Ramos (cell line): Measurements from ENCODE around the gene SIRT4.

ENCODE experiments used
- in situ Hi-C: fragments of 300-500 bp; cut with MboI; formaldehyde crosslinking; loops from one replicate; pipeline ENCODE4 v1.14.3; 2022; ENCODE audit warnings: low sequenced_read_pairs; ENCODE audit not compliant: unreplicated experiment

SIRT4 gene

DNA sequence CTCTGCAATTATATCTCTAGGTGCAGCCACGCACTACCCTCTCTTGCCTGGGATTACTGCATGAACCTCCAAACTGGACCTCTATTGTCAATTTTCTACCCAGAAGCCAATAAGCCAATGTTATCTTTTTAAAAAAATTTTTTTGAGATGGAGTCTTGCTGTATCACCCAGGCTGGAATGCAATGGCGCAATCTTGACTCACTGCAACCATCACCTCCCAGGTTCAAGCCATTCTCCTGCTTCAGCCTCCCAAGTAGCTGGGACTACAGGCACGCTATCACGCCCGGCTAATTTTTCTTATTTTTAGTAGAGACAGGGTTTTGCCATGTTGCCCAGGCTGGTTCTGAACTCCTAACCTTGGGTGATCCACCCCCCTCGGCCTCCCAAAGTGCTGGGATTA lies 25.4 kb upstream of the SIRT4 start:
- in situ Hi-C loops = no loop called here

DNA sequence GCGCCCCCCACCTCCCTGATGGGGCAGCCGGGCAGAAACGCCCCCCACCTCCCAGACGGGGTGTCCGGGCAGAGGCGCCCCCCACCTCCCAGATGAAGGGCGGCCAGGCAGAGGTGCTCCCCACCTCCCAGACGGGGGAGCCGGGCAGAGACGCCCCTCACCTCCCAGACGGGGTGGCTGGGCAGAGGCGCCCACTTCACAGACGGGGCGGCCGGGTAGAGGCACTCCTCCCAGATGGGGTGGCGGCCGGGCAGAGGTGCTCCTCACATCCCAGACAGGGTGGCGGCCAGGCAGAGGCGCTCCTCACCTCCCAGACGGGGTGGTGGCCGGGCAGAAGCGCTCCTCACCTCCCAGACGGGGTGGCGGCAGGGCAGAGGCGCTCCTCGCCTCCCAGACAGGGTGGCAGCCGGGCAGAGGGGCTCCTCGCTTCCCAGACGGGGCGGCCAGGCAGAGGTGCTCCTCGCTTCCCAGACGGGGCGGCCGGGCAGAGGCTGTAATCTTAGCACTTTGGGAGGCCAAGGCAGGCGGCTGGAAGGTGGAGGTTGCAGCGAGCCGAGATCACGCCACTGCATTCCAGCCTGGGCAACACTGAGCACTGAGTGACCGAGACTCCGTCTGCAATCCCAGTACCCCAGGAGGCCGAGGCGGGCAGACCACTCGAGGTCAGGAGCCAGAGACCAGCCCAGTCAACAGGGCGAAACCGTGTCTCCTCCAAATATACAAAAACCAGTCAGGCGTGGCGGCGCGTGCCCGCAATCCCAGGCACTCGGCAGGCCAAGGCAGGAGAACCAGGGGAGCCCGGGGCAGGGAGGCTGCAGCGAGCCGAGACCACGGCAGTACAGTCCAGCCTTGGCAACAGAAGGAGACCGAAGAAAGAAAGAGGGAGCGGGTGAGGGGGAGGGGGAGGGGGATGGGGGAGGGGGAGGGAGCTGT lies 23.7 kb upstream of the SIRT4 start:
- in situ Hi-C loops = no loop called here

DNA sequence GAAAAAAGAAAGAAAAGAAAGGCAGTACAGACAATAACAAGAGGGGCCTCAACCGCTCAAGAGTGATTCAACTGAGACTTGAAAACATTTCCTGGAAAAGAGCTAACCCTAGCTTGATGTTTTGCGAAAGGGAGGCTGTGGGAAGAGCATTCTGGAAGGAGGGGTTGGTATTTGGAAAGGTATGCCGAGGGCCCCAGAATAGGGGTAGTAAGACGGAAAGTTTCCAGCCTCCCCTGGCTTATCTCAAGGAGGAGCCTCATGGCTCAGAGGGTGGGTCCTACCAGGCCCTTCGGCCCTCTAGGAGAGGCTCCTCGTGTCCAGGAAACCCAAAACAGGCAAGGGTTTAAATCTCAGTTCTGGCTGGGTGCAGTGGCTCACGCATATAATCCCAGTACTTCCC lies 18.8 kb upstream of the SIRT4 start:
- in situ Hi-C loops = no loop called here

DNA sequence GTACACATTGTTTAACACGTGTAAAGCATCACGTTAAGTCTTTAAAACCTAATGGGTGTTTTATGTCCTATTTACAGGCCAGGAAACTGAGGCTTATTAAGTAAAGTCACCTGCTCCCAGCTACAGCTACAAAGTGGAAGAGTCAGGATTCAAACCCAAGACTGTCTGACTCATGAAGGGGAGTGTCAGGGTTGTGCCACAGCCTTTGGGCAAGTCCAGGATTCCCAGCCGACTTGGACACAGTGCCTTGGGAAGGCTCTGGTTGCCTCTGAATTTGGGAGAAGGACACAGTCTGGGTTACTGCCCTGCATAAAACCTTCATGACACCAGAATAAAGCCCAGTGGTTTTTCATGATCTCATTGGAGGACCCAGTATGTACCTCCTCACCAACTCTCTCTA lies 17.7 kb upstream of the SIRT4 start:
- in situ Hi-C loops = no loop called here

DNA sequence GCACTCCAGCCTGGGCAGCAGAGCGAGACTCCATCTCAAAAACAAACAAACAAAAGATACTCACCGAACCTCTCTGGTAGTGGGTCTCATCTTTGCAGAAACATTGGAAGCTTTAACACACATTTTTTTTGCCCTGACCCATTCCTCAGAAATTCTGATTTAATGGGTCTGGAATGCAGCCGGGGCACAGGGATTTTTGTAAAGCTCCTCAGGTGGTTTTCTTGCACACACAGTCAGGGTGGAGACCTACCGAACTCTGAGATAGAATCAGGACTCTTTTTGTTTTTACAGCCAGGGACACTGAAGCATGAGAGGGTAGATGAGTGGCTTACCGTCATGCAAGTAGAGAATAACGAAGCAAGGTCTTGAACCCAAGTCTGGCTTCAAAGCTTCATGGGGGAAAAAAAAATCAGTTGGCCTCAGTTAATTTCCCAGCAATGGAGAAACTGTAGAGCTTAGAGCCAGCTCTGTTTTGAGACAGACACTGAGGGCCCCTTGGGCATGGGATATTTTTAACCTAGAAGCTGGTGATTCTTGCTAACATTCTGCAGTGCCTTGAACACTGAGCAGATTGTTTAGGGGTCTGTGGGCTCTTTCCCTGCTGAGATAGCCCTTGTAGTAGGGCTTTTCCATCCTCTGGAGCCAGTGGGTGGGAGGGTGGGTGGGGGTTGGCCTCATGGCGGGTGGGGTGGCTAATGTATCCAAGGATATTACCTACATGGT lies 15.2 kb upstream of the SIRT4 start:
- in situ Hi-C loops = no loop called here

DNA sequence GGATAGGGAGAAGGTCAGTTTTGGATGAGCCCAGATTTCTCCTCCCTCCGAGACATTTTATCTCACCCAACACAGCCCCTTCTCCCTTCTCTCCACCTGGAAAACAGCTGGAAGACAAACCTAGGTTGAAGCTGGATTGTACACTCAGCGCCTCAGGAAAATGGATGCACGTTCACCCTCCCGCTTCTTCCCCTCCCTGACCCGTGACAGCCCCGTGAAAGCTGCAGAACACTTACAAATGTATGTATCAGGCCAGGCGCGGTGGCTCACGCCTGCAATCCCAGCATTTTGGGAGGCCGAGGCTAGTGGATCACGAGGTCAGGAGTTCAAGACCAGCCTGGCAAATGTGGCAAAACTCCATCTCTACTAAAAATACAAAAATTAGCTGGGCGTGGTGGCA lies 14.6 kb upstream of the SIRT4 start:
- in situ Hi-C loops = no loop called here

DNA sequence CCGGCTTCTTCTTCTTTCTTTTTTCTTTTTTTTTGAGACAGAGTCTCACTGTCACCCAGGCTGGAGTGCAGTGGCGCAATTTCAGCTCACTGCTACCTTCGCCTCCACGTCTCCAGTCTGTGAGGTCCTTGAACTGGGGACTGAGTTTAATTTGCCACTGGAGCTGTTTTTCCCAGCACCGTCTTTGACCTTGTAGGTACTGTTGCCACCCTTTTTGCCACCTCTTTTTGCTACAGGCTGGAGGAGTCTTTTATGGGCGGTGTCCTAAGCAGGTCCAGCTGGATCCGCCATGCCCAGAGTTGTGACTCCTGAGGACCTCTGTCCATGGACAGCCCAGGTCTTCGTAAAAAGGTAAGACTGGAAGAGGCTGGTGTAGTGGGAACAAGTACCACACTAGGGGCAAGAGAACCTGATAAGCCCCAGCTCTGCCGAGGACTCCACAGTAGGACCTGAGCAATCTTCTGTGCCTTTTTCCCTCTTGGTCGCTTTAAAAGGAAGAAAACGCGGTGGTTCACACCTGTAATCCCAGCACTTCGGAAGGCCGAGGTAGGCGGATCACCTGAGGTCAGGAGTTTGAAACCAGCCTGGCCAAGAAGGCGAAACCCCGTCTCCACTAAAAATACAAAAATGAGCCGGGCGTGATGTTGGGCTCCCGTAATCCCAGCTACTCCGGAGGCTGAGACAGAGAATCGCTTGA lies 11.4 kb upstream of the SIRT4 start:
- in situ Hi-C loops = no loop called here

DNA sequence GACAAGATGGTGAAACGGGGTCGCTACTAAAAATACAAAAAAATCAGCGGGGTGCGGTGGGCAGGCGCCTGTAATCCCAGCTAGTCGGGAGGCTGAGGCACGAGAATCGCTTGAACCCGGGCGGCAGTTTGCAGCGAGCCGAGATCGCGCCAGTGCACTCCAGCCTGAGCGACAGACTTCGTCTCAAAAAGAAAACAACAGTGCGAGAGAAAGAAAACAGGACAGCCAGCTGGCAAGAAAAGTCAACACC lies 9.8 kb upstream of the SIRT4 start:
- in situ Hi-C loops = no loop called here

DNA sequence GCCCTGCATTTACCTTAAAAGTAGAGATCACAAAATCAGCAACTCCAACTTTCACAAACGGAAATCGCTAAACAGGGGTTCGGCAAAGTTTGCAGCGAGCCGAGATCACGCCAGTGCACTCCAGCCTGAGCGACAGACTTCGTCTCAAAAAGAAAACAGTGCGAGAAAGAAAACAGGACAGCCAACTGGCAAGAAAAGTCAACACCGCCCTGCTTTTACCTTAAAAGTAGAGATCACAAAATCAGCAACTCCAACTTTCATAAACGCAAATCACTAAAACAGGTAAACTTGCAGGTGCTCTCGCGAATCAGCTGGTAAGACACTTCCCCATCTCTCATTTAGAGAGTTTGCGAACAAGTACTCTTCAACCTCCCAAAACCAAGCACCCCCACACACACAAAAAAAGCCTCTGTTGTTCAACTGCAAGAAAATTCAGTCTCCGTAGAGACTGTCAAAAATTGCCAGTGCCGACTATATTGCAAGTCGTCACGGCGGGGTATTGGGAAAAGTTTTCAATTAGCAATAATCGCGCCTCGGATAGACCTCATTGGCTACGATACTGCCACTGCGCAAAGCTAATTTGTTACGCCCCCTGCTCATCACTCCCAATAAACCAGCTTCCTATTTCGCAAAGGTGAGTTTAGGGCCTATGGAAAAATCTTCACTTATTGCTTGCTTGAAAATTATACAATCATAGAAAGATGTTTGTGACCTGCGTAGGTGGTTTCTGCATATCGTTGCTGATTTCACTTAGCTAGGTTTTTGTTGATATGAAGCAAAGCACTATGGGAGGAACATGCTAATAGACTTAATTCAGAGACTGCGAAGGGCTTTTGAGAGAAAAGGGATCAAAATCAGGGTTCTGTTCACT lies 9.2 kb upstream of the SIRT4 start, which contains the start of gene RNU4-1:
RNU4-1 (minus strand) TSS at position 577 of the 871 bp plus-strand sequence.
- in situ Hi-C loops = no loop called here

DNA sequence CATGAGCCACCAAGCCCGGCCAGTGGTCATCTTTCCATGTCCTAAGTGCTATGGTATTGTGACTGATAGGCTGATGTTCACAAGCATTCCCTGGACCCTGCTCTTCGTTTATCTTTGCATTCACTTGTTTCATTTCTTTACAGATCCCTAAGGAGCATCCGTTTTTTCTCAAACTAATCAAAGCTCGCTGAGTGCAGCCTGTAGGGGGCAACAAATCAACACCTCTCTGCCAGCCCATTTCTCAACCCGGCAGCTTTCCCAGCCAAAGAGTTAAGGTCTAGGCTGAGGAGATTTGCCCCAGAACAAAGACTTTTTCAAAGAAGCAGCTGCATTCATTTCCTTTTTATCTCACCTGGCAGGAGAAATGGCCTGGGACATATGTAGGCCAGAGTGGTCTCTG lies 12.1 kb downstream of the SIRT4 start:
- in situ Hi-C loops = no loop called here

DNA sequence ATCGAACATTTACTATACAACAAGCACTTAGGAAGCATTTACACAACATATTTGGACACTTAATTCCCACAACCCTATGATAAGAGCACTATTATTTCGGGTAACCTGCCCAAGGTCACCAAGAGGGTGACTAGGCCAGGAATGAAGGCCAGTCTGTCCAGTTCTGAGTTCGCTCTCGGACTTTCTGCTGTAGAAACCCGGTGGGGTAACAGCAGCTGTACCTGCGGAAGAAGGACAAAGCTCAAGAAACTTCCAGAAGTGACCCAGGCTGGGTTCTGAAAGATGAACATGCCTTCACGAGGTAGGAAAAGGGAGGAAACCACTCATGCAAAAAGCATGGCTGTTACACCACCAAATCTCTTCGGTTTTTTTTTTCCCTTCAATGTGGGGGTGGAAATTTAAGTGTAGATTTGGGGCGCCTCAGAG lies 14.7 kb downstream of the SIRT4 start:
- in situ Hi-C loops = no loop called here

DNA sequence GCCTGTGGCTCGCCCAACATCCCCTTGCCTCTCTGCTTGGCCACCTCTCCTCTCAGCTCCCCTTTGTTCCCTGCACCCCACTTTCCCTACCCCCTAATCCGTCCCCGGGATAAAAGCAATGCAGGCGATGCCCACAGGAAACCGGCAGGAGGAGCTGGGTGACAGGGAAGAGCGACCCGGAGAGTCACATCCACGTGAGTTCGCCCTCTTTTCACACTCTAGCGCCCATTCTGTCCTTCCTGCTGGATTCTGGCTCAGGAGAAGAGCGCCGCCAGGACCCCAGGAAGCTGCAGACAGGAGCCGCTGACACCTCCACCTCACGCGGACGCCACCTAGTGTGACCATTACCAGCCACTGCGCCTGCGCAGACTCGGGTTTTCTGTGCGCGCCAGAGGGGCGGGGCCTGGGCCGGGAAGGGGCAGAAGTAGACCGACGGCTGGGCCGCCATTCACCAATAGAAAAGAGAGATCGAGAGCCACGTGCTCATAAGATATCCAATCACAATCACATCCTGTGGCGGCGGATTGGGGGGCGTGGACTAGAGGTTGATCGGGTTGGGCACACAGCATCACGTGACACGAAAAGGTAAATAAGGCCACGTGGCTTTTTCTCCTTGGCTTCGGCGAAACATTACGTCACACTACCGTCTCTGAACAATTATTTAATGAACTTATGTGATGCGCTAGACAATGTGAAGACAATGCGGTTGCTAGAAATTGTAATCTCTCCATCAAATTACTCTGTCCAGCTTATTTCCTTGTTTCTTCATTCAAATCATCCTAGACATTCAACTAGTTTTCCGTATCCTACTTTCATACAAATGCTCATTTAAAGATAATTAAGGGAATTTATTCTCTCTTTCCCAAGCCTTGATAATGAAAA lies 15.3 kb downstream of the SIRT4 start:
- in situ Hi-C loops = no loop called here

DNA sequence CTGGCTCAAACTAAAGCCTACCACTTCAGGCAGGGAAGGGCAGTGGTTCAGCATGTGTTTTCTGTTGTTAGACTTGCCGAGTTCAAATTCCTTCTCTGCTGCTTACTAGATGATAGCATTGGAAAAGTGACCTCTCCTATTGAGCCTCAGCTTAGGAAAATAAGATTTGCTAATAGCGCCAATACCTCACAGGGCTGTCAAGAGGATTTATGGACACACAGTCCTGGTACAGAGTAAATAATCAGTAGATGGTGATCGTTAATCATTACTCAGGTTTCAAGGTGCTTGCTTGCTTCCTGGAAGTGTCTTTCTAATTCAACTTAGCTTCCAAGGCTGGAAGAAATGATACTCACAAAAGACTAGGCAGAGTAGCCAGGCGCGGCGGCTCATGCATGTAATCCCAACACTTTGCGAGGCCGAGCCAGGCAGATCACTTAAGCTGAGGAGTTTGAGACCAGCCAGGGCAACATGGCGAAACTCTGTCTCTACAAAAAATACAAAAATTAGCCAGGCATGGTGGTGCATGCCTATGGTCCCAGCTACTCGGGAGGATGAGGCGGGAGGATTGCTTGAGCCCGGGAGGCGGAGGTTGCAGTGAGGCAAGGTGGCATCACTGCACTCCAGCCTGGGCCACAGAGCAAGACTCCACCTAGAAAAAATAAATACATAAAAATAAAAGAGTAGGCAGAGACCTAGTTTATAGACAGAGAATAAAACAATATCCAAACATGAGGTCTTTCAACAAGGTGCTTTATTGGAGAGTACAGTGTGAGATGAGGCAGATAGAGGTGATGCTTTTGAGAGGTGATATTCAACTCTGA lies 19.5 kb downstream of the SIRT4 start:
- in situ Hi-C loops = loop anchor here (10.0 kb wide), 1 partner anchor 113 kb away; the partner anchor contains the start of gene COX6A1

DNA sequence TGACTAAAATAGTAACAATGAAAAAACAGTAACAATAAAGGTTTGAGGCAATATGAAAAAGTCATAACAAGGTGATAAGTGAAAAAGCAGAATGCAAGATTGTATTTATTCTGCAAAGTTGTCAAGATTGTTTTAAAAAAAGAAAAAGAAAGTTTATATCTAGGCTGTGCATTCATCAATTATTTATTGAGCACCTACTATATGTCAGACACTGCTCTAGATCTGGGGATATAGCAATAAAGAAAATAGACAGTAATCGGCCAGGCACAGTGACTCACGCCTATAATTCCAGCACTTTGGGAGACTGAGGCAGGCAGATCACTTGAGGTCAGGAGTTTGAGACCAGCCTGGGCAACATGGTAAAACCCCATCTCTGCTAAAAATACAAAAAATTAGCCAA lies 21.7 kb downstream of the SIRT4 start:
- in situ Hi-C loops = loop anchor here (10.0 kb wide), 1 partner anchor 111 kb away; the partner anchor contains the start of gene COX6A1

DNA sequence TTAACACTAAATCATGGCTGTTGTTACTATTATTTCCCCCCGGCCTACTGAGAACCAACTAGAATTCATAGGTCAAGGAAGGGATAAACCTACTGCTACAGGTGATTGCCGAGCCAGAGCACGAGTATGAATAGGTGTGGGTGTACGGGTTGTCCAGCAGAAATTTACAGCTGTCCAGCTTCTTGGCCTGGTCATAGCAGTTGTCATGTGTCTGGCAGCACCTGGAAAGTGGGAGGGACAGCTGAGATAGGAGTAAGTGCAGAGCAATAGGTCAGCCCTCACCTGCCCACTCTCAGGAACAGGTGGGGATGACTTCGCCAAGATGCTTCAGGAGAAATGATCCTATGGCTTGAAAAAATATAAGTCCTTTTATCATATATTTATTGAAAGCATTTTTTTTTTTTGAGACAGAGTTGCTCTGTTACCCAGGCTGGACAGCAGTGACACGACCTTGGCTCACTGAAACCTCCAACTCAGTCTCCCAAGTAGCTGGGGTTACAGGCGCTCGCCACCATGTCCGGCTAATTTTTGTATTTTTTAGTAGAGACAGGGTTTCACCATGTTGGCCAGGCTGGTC lies 22.8 kb downstream of the SIRT4 start:
- in situ Hi-C loops = loop anchor here (10.0 kb wide), 1 partner anchor 110 kb away; the partner anchor contains the start of gene COX6A1

DNA sequence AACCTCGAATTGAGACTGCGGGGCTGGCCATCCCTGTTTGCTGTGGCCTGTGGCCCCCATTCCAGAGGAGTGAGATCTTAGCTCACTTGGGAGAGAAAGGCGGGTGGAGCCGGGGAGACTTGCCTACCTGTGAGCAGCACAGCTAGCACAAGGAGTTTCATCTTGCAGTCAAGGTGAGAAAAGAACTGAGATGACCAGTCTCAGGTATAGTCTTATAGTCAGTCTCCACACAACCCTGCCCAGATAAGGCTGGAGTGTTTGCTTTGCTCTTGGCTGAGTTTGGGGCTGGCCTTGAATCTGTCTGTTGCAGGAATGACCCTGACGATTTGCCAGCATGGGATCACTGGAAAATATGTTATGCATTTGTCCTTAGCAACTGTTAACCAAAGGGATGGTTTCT lies 25.5 kb downstream of the SIRT4 start, which contains the start of gene PLA2G1B:
PLA2G1B (minus strand) TSS at position 187 of the 400 bp plus-strand sequence; CDS start at position 161, 26 bp downstream.
- in situ Hi-C loops = loop anchor here (10.0 kb wide), 1 partner anchor 107 kb away; the partner anchor contains the start of gene COX6A1

DNA sequence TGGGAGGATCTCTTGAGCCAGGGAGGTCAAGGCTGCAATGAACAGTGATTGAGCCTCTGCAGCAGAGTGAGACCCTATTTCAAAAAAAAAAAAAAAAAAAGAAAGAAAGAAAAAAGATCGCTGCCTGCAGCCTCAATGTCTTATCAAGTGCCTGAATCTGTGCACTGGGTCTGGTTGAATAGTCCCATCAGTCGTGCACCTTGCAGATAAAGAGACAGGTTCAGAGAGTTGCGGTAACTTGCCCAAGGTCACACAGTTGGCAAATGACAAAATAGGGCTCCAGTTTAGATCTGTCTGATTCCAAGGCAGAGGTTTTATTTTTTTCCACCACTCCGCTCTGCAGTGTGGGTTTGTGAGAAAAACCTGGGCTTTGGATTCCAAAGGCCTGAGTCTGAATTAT lies 26.1 kb downstream of the SIRT4 start:
- in situ Hi-C loops = loop anchor here (10.0 kb wide), 1 partner anchor 107 kb away; the partner anchor contains the start of gene COX6A1
